ENCODE data around the gene RBM26.

GRCh38 chr13:79406597-79406908 is 498 bp upstream of the RBM26 start:
- TF ChIP-seq, protein P1, sequence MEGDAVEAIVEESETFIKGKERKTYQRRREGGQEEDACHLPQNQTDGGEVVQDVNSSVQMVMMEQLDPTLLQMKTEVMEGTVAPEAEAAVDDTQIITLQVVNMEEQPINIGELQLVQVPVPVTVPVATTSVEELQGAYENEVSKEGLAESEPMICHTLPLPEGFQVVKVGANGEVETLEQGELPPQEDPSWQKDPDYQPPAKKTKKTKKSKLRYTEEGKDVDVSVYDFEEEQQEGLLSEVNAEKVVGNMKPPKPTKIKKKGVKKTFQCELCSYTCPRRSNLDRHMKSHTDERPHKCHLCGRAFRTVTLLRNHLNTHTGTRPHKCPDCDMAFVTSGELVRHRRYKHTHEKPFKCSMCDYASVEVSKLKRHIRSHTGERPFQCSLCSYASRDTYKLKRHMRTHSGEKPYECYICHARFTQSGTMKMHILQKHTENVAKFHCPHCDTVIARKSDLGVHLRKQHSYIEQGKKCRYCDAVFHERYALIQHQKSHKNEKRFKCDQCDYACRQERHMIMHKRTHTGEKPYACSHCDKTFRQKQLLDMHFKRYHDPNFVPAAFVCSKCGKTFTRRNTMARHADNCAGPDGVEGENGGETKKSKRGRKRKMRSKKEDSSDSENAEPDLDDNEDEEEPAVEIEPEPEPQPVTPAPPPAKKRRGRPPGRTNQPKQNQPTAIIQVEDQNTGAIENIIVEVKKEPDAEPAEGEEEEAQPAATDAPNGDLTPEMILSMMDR (conservative IDR thresholded peaks at IDR 0.05 in 1 of 2, IDR thresholded peaks at IDR 0.05 in 1 of 2; ENCODE audit: extremely low read depth in 1 of 2, insufficient read depth in 1 of 2, low read depth in 1 of 2, low read length in 2 of 2), result no peak
- TF ChIP-seq EZH2 (IDR thresholded peaks at IDR 0.05; ENCODE audit: borderline replicate concordance, low read length), result no peak

Measured in mammary epithelial cell (primary cell).